OCI-LY7 (cell line): Measurements from ENCODE around the gene AGPAT3. TPM values are rescaled to one million over a fixed set of nuclear protein-coding genes. Genes with fewer than 3 reads are reported as not detected.
"Not testable (repeated sequence)": the region's sequence is repeated elsewhere in the genome, so short reads cannot be mapped to it uniquely, and the experiment has no call there.

Source experiments
- BruUV-seq: library from RNA; stranded (reverse); fragments of 400-500 nt; replicated peaks from 2 replicates; lab custom pipeline; 2021; lab: Mats Ljungman, UMichigan
- CTCF ChIA-PET: fragments of 300-600 bp; sonication (Branson Sonifier 250); formaldehyde crosslinking; loops from one replicate; lab custom pipeline; 2022; ENCODE audit warnings: antibody characterized with exemption; ENCODE audit not compliant: unreplicated experiment; lab: Charles Lee
- POLR2A ChIA-PET: fragments of 300-600 bp; sonication (Branson Sonifier 250); formaldehyde crosslinking; loops from one replicate; lab custom pipeline; 2022; ENCODE audit warnings: antibody characterized with exemption; lab: Charles Lee
- DNase-seq: peaks from one replicate; pipeline ENCODE4 v3.0.0-alpha.2; 2015; ENCODE audit warnings: low spot score
- H2AFZ ChIP-seq: fragments of 200-600 bp; sonication (generic), shearing (Covaris generic); 2 replicates; pipeline ENCODE4 v1.6.1; 2014; ENCODE audit warnings: mild to moderate bottlenecking, antibody characterized with exemption, low read length, moderate library complexity
- H3K27ac ChIP-seq: fragments of 200-600 bp; sonication (generic); 2 replicates; pipeline ENCODE4 v1.5.1; 2014; ENCODE audit warnings: mixed run types, low read depth, mild to moderate bottlenecking, moderate library complexity, low read length, inconsistent platforms; ENCODE audit not compliant: poor library complexity, severe bottlenecking
- H3K36me3 ChIP-seq: fragments of 200-600 bp; sonication (generic); 2 replicates; pipeline ENCODE4 v1.6.1; 2014; ENCODE audit warnings: mild to moderate bottlenecking, antibody characterized with exemption, low read length, moderate library complexity, mixed read lengths; ENCODE audit not compliant: insufficient read depth
- H3K4me1 ChIP-seq: fragments of 200-600 bp; sonication (generic); 2 replicates; pipeline ENCODE4 v1.5.1; 2014; ENCODE audit warnings: mild to moderate bottlenecking, low read length; ENCODE audit not compliant: insufficient read depth, poor library complexity, severe bottlenecking
- H3K4me2 ChIP-seq: fragments of 200-600 bp; sonication (generic); 2 replicates; pipeline ENCODE4 v1.6.1; 2014; ENCODE audit warnings: mild to moderate bottlenecking, low read length
- H3K4me3 ChIP-seq: fragments of 200-600 bp; sonication (generic); 2 replicates; pipeline ENCODE4 v1.5.1; 2014; ENCODE audit warnings: mild to moderate bottlenecking, low read depth, low read length; ENCODE audit not compliant: poor library complexity, severe bottlenecking
- H3K79me2 ChIP-seq: fragments of 200-600 bp; sonication (generic); 2 replicates; pipeline ENCODE4 v1.6.1; 2016; ENCODE audit warnings: low read depth, mild to moderate bottlenecking, low read length, moderate library complexity, mixed read lengths; ENCODE audit not compliant: insufficient read depth
- H3K9me2 ChIP-seq: fragments of 200-600 bp; sonication (generic); 2 replicates; pipeline ENCODE4 v1.6.1; 2016; ENCODE audit warnings: mild to moderate bottlenecking, low read length, mixed read lengths; ENCODE audit not compliant: insufficient read depth
- H3K9me3 ChIP-seq: fragments of 200-600 bp; sonication (generic); 2 replicates; pipeline ENCODE4 v1.6.1; 2014; ENCODE audit warnings: mild to moderate bottlenecking, mixed run types, low read length, mixed read lengths
- H4K20me1 ChIP-seq: fragments of 200-600 bp; sonication (generic); 2 replicates; pipeline ENCODE4 v1.6.1; 2014; ENCODE audit warnings: mild to moderate bottlenecking, antibody characterized with exemption, low read length, moderate library complexity, mixed read lengths; ENCODE audit not compliant: insufficient read depth
- CTCF ChIP-seq: fragments of 200-600 bp; sonication (generic); conservative IDR thresholded peaks from 2 replicates; pipeline ENCODE4 v1.5.1; 2014; ENCODE audit warnings: mild to moderate bottlenecking, antibody characterized with exemption, low read length, moderate library complexity, mixed read lengths
- EZH2phosphoT487 ChIP-seq: fragments of 200-600 bp; sonication (generic); IDR thresholded peaks from 2 replicates; pipeline ENCODE4 v1.6.1; 2018; ENCODE audit warnings: low read depth, borderline replicate concordance, mild to moderate bottlenecking, mixed run types, antibody characterized with exemption, low read length, moderate library complexity, mixed read lengths
- intact Hi-C: fragments of 100-400 bp; cut with micrococcal nuclease; formaldehyde crosslinking; loops from one replicate; pipeline ENCODE4 v1.10.0; 2022; ENCODE audit not compliant: unreplicated experiment
- total RNA-seq, 2 experiments: library from RNA; depleted of rRNA in 1 of 2; stranded (reverse); fragments of >200 nt in 1 of 2; shearing (Covaris generic) in 1 of 2; gene quantifications; 2 replicates each; pipeline ENCODE4 v1.2.3, GENCODE V29; 2014 to 2022

Gene AGPAT3
- total RNA-seq, 2 experiments from 2014 or later, result 9.2 to 33.4 TPM

- POLR2A ChIA-PET, result no interaction called here
- Histone ChIP-seq H3K36me3 (no peaks in the 10 kb centered on the region), H2AFZ (no peak overlapping the region), H3K9me2 (no peaks in the 10 kb centered on the region), H3K9me3 (no peaks in the 10 kb centered on the region), H3K27ac (no peak overlapping the region), H3K79me2 (no peaks in the 10 kb centered on the region), H3K4me3 (no peak overlapping the region), H3K4me2 (no peak overlapping the region), H3K4me1 (peaks cover 29% of the 10 kb centered on the region), H4K20me1 (no peaks in the 10 kb centered on the region)
- no TSS peak for BruUV-seq
- DNase-seq, result no peak
- intact Hi-C loops, result no loop called here
- no peak for TF ChIP-seq EZH2phosphoT487
- no peak for TF ChIP-seq CTCF
- CTCF ChIA-PET, result no interaction called here
Observed at GRCh38 chr21:43820466-43820865, 44.6 kb upstream of the AGPAT3 start.

GRCh38 chr21:43822166-43822565 is 42.9 kb upstream of the AGPAT3 start:
- H3K4me2 ChIP-seq, POLR2A ChIA-PET, H2AFZ ChIP-seq, H3K4me3 ChIP-seq, H4K20me1 ChIP-seq, H3K9me2 ChIP-seq, DNase-seq, BruUV-seq, intact Hi-C loops, H3K79me2 ChIP-seq, CTCF ChIA-PET, H3K36me3 ChIP-seq, H3K9me3 ChIP-seq, H3K27ac ChIP-seq: not testable (repeated sequence)
- H3K4me1 ChIP-seq, result peaks cover 21% of the 10 kb centered on the region

GRCh38 chr21:43822741-43823140 is 42.3 kb upstream of the AGPAT3 start:
- H3K27ac ChIP-seq, H3K9me3 ChIP-seq, H3K79me2 ChIP-seq, H3K9me2 ChIP-seq, intact Hi-C loops, H3K4me3 ChIP-seq, DNase-seq, H2AFZ ChIP-seq, BruUV-seq, H3K4me2 ChIP-seq, H3K36me3 ChIP-seq, H4K20me1 ChIP-seq: not testable (repeated sequence)
- CTCF ChIA-PET, result interaction anchor here (0.6 kb wide), 1 partner anchor 198 kb away, joined by 3 read pairs; no protein-coding TSS in a partner anchor
- H3K4me1 ChIP-seq, result peaks cover 16% of the 10 kb centered on the region
- POLR2A ChIA-PET, result interaction anchor here (0.7 kb wide), 1 partner anchor 869 kb away, joined by 5 read pairs; no protein-coding TSS in a partner anchor
